Neural cell (in vitro differentiated cells): ENCODE results near the gene GRK4. TPM values are rescaled to one million over a fixed set of nuclear protein-coding genes. Genes with fewer than 3 reads are reported as not detected.

ENCODE experiments used
- H2AFZ ChIP-seq: fragments of 200-600, 300-800 bp; sonication (generic), shearing (Covaris generic); 2 replicates; pipeline ENCODE4 v1.6.0; 2014; ENCODE audit warnings: low read depth, mild to moderate bottlenecking, antibody characterized with exemption, low read length, moderate library complexity
- H3F3A ChIP-seq: fragments of 200-600 bp; shearing (Covaris generic); 2 replicates; pipeline ENCODE4 v1.6.1; 2016; ENCODE audit warnings: mild to moderate bottlenecking, moderate library complexity, mixed read lengths, antibody characterized with exemption, low read length; ENCODE audit not compliant: insufficient read depth, poor library complexity, severe bottlenecking
- H3K27ac ChIP-seq: fragments of 200-600, 300-800 bp; sonication (generic), shearing (Covaris generic); 2 replicates; pipeline ENCODE4 v1.5.1; 2014; ENCODE audit warnings: mild to moderate bottlenecking, low read length, moderate library complexity
- H3K27me3 ChIP-seq: fragments of 300-800, 200-600 bp; sonication (generic), shearing (Covaris generic); 2 replicates; pipeline ENCODE4 v1.6.0; 2014; ENCODE audit warnings: mild to moderate bottlenecking, low read depth, low read length, moderate library complexity; ENCODE audit not compliant: insufficient read depth
- H3K36me3 ChIP-seq: fragments of 300-800, 200-600 bp; sonication (generic), shearing (Covaris generic); 2 replicates; pipeline ENCODE4 v1.5.1; 2014; ENCODE audit warnings: mild to moderate bottlenecking, antibody characterized with exemption, low read length, moderate library complexity; ENCODE audit not compliant: insufficient read depth
- H3K4me2 ChIP-seq: fragments of 300-800, 200-600 bp; sonication (generic), shearing (Covaris generic); 2 replicates; pipeline ENCODE4 v1.6.0; 2014; ENCODE audit warnings: mild to moderate bottlenecking, low read length
- H3K4me3 ChIP-seq: fragments of 300-800, 200-600 bp; sonication (generic), shearing (Covaris generic); 2 replicates; pipeline ENCODE4 v1.5.1; 2014; ENCODE audit warnings: mild to moderate bottlenecking, low read length, moderate library complexity
- H3K79me2 ChIP-seq: fragments of 200-600 bp; shearing (Covaris generic); replicated peaks from 2 replicates; pipeline ENCODE4 v1.6.0; 2014; ENCODE audit warnings: mild to moderate bottlenecking, low read length, moderate library complexity; ENCODE audit not compliant: insufficient read depth
- H3K9ac ChIP-seq: fragments of 300-800, 200-600 bp; sonication (generic), shearing (Covaris generic); 2 replicates; pipeline ENCODE4 v1.6.1; 2016; ENCODE audit warnings: mild to moderate bottlenecking, low read length, mixed read lengths
- H3K9me2 ChIP-seq: fragments of 200-600 bp; shearing (Covaris generic); 2 replicates; pipeline ENCODE4 v1.6.1; 2016; ENCODE audit warnings: mild to moderate bottlenecking, low read length, mixed read lengths; ENCODE audit not compliant: insufficient read depth
- H3K9me3 ChIP-seq: fragments of 200-600, 300-800 bp; sonication (generic), shearing (Covaris generic); 2 replicates; pipeline ENCODE4 v1.6.1; 2016; ENCODE audit warnings: mild to moderate bottlenecking, mixed run types, low read length, moderate library complexity, mixed read lengths
- H4K20me1 ChIP-seq: fragments of 200-600 bp; shearing (Covaris generic); 2 replicates; pipeline ENCODE4 v1.6.1; 2016; ENCODE audit warnings: mild to moderate bottlenecking, mixed run types; ENCODE audit not compliant: insufficient read depth
- EP300 ChIP-seq: fragments of 450-650 bp; conservative IDR thresholded peaks from 2 replicates; pipeline ENCODE4 v1.6.1; 2014; ENCODE audit warnings: antibody characterized with exemption, mild to moderate bottlenecking, moderate library complexity; ENCODE audit not compliant: poor library complexity, severe bottlenecking
- EZH2 ChIP-seq: fragments of 200-600, 300-800 bp; shearing (Covaris generic), sonication (generic); IDR thresholded peaks from 2 replicates; pipeline ENCODE4 v1.6.1; 2014; ENCODE audit warnings: antibody characterized with exemption, low read length, borderline replicate concordance, mild to moderate bottlenecking; ENCODE audit not compliant: insufficient read depth, poor library complexity, severe bottlenecking
- MXI1 ChIP-seq: fragments of 450-650 bp; conservative IDR thresholded peaks from 2 replicates; pipeline ENCODE4 v1.6.1; 2014; ENCODE audit warnings: antibody characterized with exemption, mild to moderate bottlenecking; ENCODE audit not compliant: poor library complexity, severe bottlenecking
- POLR2AphosphoS5 ChIP-seq: IDR thresholded peaks from 2 replicates; pipeline ENCODE4 v1.6.1; 2012
- RAD21 ChIP-seq: fragments of 450-650 bp; conservative IDR thresholded peaks from 2 replicates; pipeline ENCODE4 v1.6.1; 2014; ENCODE audit warnings: antibody characterized with exemption, mild to moderate bottlenecking, moderate library complexity
- SMC3 ChIP-seq: fragments of 450-650 bp; conservative IDR thresholded peaks from 2 replicates; pipeline ENCODE4 v1.6.1; 2014; ENCODE audit warnings: antibody characterized with exemption, mild to moderate bottlenecking, moderate library complexity; ENCODE audit not compliant: poor library complexity
- TAF1 ChIP-seq: IDR thresholded peaks from 2 replicates; pipeline ENCODE4 v1.6.1; 2012; ENCODE audit warnings: low read depth
- polyA plus RNA-seq: library from polyadenylated mRNA; depleted of rRNA; stranded (reverse); fragments of >200 nt; gene quantifications from 2 replicates; pipeline ENCODE4 v1.2.3, GENCODE V29; 2014
- TF ChIP-seq, protein P1 (sequence below): fragments of 450-650 bp; IDR thresholded peaks from 2 replicates; pipeline ENCODE4 v1.5.1; 2014; ENCODE audit warnings: antibody characterized with exemption, mild to moderate bottlenecking, moderate library complexity; ENCODE audit not compliant: poor library complexity, severe bottlenecking
- TF ChIP-seq, protein P2 (sequence below): IDR thresholded peaks from 2 replicates; pipeline ENCODE4 v1.6.1; 2012; ENCODE audit warnings: borderline replicate concordance

The GRK4 gene
- polyA plus RNA-seq, 1 donor from 2014 or later = 17.4 TPM

DNA sequence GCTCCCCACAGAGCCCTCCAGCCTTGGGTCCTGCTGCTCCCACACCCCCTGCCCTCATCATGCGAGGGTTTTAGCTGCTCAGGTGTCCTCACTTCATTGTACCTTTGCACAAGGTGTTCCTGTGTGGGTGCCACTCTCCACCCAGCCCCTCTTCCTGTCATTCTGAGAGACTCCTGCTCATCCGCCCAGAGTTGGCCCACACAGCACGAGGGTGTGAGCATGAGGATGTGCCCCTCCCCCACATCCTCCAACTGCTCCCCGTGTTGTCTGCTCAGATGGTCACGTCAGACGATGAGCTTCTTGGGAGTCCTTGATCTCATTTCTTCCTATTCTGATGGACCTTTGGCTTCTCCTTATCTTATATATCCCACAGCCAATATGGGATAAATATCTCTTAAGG lies 57.8 kb downstream of the GRK4 start:
- TF ChIP-seq MXI1 = no peak
- no peaks in the 10 kb centered on the region for H3K27me3 ChIP-seq

DNA sequence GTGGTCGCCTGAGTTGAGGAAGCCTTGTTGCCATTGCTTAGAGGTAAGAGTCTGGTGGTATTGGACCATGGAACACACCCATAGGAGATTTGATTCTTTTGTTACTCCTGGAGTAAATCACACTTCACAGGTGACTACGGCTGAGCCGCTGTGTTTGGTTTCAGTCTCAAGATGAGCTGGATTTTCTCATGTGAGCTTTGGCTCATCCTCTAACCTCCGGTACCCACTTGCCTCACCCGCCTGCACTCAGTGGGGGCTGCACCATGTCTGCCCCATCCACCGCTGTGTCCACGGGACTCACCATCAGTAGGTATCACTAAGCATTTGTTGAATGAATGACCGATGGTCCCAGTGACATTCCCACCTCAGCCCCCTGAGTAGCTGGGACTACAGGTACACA lies 58.3 kb downstream of the GRK4 start:
- H3K79me2 ChIP-seq = no peaks in the 10 kb centered on the region
- H3K4me3 ChIP-seq = no peak overlapping the region
- TF ChIP-seq, protein P1, sequence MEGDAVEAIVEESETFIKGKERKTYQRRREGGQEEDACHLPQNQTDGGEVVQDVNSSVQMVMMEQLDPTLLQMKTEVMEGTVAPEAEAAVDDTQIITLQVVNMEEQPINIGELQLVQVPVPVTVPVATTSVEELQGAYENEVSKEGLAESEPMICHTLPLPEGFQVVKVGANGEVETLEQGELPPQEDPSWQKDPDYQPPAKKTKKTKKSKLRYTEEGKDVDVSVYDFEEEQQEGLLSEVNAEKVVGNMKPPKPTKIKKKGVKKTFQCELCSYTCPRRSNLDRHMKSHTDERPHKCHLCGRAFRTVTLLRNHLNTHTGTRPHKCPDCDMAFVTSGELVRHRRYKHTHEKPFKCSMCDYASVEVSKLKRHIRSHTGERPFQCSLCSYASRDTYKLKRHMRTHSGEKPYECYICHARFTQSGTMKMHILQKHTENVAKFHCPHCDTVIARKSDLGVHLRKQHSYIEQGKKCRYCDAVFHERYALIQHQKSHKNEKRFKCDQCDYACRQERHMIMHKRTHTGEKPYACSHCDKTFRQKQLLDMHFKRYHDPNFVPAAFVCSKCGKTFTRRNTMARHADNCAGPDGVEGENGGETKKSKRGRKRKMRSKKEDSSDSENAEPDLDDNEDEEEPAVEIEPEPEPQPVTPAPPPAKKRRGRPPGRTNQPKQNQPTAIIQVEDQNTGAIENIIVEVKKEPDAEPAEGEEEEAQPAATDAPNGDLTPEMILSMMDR = no peak
- TF ChIP-seq RAD21 (no peak), POLR2AphosphoS5 (no peak), TAF1 (no peak)
- H3F3A ChIP-seq = no peaks in the 10 kb centered on the region
- no peaks in the 10 kb centered on the region for H3K9me2 ChIP-seq
- H2AFZ ChIP-seq = no peak overlapping the region
- H3K9ac ChIP-seq = no peak overlapping the region
- H3K27me3 ChIP-seq = no peaks in the 10 kb centered on the region
- H3K36me3 ChIP-seq = no peaks in the 10 kb centered on the region
- H3K9me3 ChIP-seq = no peaks in the 10 kb centered on the region
- H4K20me1 ChIP-seq = no peaks in the 10 kb centered on the region
- H3K27ac ChIP-seq = no peak overlapping the region
- H3K4me2 ChIP-seq = no peak overlapping the region

More for the DNA sequence above, 57.8 kb downstream of the GRK4 start:
- Histone ChIP-seq H3K27ac (no peak overlapping the region), H3K36me3 (no peaks in the 10 kb centered on the region), H3K79me2 (no peaks in the 10 kb centered on the region), H3K4me2 (no peak overlapping the region), H3K9me3 (no peaks in the 10 kb centered on the region), H3K9me2 (no peaks in the 10 kb centered on the region), H3F3A (no peaks in the 10 kb centered on the region), H4K20me1 (no peaks in the 10 kb centered on the region), H3K9ac (no peak overlapping the region), H2AFZ (no peak overlapping the region), H3K4me3 (no peak overlapping the region)

DNA sequence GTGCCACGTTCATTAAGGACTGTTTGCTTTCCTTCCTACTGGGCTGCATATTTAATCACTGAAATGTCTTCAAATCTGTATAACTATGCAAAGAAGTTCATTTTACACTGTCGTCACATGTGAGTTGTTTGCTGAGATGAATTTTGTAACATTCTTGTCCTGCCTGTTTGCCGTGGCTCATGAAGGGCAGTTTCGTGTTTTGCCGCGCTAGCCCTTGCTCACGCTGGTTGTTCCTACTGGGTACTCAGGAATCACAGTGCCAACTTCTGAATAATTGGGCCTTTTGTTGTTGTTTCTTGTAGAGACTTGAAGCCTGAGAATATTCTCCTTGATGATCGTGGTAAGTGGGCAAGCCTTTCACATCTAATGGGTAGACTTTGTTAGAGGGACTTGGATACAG lies 58.7 kb downstream of the GRK4 start:
- no peaks in the 10 kb centered on the region for H3K9me3 ChIP-seq
- TF ChIP-seq SMC3 = no peak
- TF ChIP-seq POLR2AphosphoS5 = no peak
- TF ChIP-seq MXI1 = no peak
- no peak for TF ChIP-seq EP300
- TF ChIP-seq RAD21 = no peak
- TF ChIP-seq, protein P2, sequence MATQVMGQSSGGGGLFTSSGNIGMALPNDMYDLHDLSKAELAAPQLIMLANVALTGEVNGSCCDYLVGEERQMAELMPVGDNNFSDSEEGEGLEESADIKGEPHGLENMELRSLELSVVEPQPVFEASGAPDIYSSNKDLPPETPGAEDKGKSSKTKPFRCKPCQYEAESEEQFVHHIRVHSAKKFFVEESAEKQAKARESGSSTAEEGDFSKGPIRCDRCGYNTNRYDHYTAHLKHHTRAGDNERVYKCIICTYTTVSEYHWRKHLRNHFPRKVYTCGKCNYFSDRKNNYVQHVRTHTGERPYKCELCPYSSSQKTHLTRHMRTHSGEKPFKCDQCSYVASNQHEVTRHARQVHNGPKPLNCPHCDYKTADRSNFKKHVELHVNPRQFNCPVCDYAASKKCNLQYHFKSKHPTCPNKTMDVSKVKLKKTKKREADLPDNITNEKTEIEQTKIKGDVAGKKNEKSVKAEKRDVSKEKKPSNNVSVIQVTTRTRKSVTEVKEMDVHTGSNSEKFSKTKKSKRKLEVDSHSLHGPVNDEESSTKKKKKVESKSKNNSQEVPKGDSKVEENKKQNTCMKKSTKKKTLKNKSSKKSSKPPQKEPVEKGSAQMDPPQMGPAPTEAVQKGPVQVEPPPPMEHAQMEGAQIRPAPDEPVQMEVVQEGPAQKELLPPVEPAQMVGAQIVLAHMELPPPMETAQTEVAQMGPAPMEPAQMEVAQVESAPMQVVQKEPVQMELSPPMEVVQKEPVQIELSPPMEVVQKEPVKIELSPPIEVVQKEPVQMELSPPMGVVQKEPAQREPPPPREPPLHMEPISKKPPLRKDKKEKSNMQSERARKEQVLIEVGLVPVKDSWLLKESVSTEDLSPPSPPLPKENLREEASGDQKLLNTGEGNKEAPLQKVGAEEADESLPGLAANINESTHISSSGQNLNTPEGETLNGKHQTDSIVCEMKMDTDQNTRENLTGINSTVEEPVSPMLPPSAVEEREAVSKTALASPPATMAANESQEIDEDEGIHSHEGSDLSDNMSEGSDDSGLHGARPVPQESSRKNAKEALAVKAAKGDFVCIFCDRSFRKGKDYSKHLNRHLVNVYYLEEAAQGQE = no peak
- TF ChIP-seq, protein P1 = no peak
- no peak for TF ChIP-seq EZH2
- TF ChIP-seq TAF1 = no peak
- no peaks in the 10 kb centered on the region for H3K36me3 ChIP-seq
- no peaks in the 10 kb centered on the region for H3F3A ChIP-seq
- H4K20me1 ChIP-seq = no peaks in the 10 kb centered on the region
- H3K79me2 ChIP-seq = no peaks in the 10 kb centered on the region
- H3K4me2 ChIP-seq = no peak overlapping the region
- H2AFZ ChIP-seq = no peak overlapping the region
- no peaks in the 10 kb centered on the region for H3K27me3 ChIP-seq
- no peak overlapping the region for H3K4me3 ChIP-seq
- no peaks in the 10 kb centered on the region for H3K9me2 ChIP-seq
- H3K27ac ChIP-seq = no peak overlapping the region
- no peak overlapping the region for H3K9ac ChIP-seq
